B cell (primary cell): ENCODE data around the gene GNLY. TPM values are rescaled to one million over a fixed set of nuclear protein-coding genes. Genes with fewer than 3 reads are reported as not detected.

Experiments used
- ATAC-seq: fragments of 200-7000 bp; cut with Tn5 transposase; one replicate; pipeline ENCODE4 v1.10.0; 2021; ENCODE audit warnings: low read depth, mild to moderate bottlenecking, moderate number of reproducible peaks, moderate library complexity
- CTCF ChIA-PET: fragments of 350-600 bp; sonication (Branson Sonifier 250); formaldehyde crosslinking; loops from one replicate; lab custom pipeline; 2021; ENCODE audit warnings: antibody characterized with exemption, inconsistent platforms; lab: Charles Lee
- POLR2A ChIA-PET: fragments of 350-600 bp; sonication (Branson Sonifier 250); formaldehyde crosslinking; loops from one replicate; lab custom pipeline; 2021; ENCODE audit warnings: antibody characterized with exemption; lab: Charles Lee
- DNase-seq: peaks from one replicate; pipeline ENCODE4 v3.0.0; 2013
- H2AFZ ChIP-seq: 2 replicates; pipeline ENCODE4 v1.6.1; 2012; ENCODE audit warnings: mild to moderate bottlenecking, low read depth, low read length; ENCODE audit not compliant: insufficient read depth, poor library complexity, severe bottlenecking
- H3K27ac ChIP-seq, 2 donors: 1 replicate in 1 of 2; 2 replicates in 1 of 2; pipeline ENCODE4 v1.5.1; 2012 to 2013; ENCODE audit warnings: low read length in 2 of 2, mild to moderate bottlenecking in 2 of 2, moderate library complexity in 1 of 2
- H3K27me3 ChIP-seq, 4 experiments: fragments of 200-600 bp in 1 of 4; sonication (generic) in 1 of 4; replicated peaks in 1 of 4; 1 replicate in 2 of 4; 2 replicates in 2 of 4; pipeline versions ENCODE4 v1.6.1 to v1.7.0; 2013 to 2016; ENCODE audit warnings: low read length in 3 of 4, mild to moderate bottlenecking in 2 of 4, mixed read lengths in 1 of 4, moderate library complexity in 1 of 4; ENCODE audit not compliant: insufficient read depth in 4 of 4, control insufficient read depth in 3 of 4; ENCODE audit errors: control extremely low read depth in 1 of 4
- H3K36me3 ChIP-seq, 2 experiments: replicated peaks in 1 of 2; 1 replicate in 1 of 2; 2 replicates in 1 of 2; pipeline versions ENCODE4 v1.6.1 to v1.7.1; 2013; ENCODE audit warnings: low read length in 1 of 2; ENCODE audit not compliant: insufficient read depth in 2 of 2, control insufficient read depth in 1 of 2; ENCODE audit errors: control extremely low read depth in 1 of 2, extremely low read depth in 1 of 2
- H3K4me1 ChIP-seq, 2 donors: fragments of 200-600 bp in 1 of 2; sonication (generic) in 1 of 2; 1 replicate in 1 of 2; 2 replicates in 1 of 2; pipeline versions ENCODE4 v1.5.1 to v1.6.1; 2013 to 2017; ENCODE audit warnings: low read length in 2 of 2; ENCODE audit not compliant: control insufficient read depth in 2 of 2, insufficient read depth in 2 of 2
- H3K4me2 ChIP-seq: replicated peaks from 2 replicates; pipeline ENCODE3; 2012; ENCODE audit warnings: mild to moderate bottlenecking, low read depth, low read length; ENCODE audit not compliant: poor library complexity, severe bottlenecking
- H3K4me3 ChIP-seq, 5 experiments: fragments of 200-600 bp in 1 of 5; sonication (generic) in 1 of 5; 1 replicate in 3 of 5; 2 replicates in 2 of 5; pipeline versions ENCODE4 v1.5.1 to v1.7.0; 2011 to 2016; ENCODE audit warnings: low read length in 4 of 5, mild to moderate bottlenecking in 4 of 5, low read depth in 2 of 5, control low read depth in 1 of 5, moderate library complexity in 1 of 5; ENCODE audit not compliant: insufficient read depth in 1 of 5; ENCODE audit errors: control extremely low read depth in 1 of 5, extremely low read depth in 1 of 5
- H3K79me2 ChIP-seq: fragments of 200-600 bp; sonication (generic); one replicate; pipeline ENCODE4 v1.6.0; 2016; ENCODE audit warnings: low read length; ENCODE audit not compliant: control insufficient read depth, insufficient read depth
- H3K9ac ChIP-seq: fragments of 200-600 bp; sonication (generic); 2 replicates; pipeline ENCODE4 v1.6.1; 2017; ENCODE audit warnings: mild to moderate bottlenecking, low read length, moderate library complexity
- H3K9me3 ChIP-seq, 3 donors: one replicate each; pipeline versions ENCODE4 v1.6.1 to v1.7.1; 2013; ENCODE audit warnings: low read length in 2 of 3; ENCODE audit not compliant: control insufficient read depth in 2 of 3, insufficient read depth in 1 of 3; ENCODE audit errors: control extremely low read depth in 1 of 3
- H4K20me1 ChIP-seq: 2 replicates; pipeline ENCODE4 v1.6.0; 2012; ENCODE audit warnings: mild to moderate bottlenecking, low read length; ENCODE audit not compliant: insufficient read depth, control insufficient read depth, poor library complexity, severe bottlenecking
- H3K27ac Mint-ChIP-seq: one replicate; pipeline ENCODE4 v1.8.0; 2021; ENCODE audit warnings: mixed read lengths
- H3K27me3 Mint-ChIP-seq: one replicate; pipeline ENCODE4 v1.8.0; 2021; ENCODE audit warnings: mixed read lengths
- H3K4me1 Mint-ChIP-seq: one replicate; pipeline ENCODE4 v1.8.0; 2021; ENCODE audit warnings: mixed read lengths
- H3K4me3 Mint-ChIP-seq: one replicate; pipeline ENCODE4 v1.8.0; 2021; ENCODE audit warnings: mixed read lengths
- H3K9me3 Mint-ChIP-seq: one replicate; pipeline ENCODE4 v1.8.0; 2022; ENCODE audit warnings: mixed read lengths; ENCODE audit not compliant: insufficient read depth
- EZH2 ChIP-seq: IDR thresholded peaks from 2 replicates; pipeline ENCODE4 v1.6.1; 2012; ENCODE audit warnings: borderline replicate concordance, low read depth, mild to moderate bottlenecking, moderate library complexity, low read length; ENCODE audit not compliant: insufficient read depth, poor library complexity, severe bottlenecking
- WGBS: methylation state at CpG from one replicate; pipeline ENCODE4 v1.1.5; 2013; ENCODE audit warnings: missing lambda C conversion rate; ENCODE audit not compliant: insufficient coverage; 5-methylcytosine and 5-hydroxymethylcytosine counted together
- intact Hi-C: fragments of 100-400 bp; cut with micrococcal nuclease; formaldehyde crosslinking; loops from one replicate; pipeline ENCODE4 v1.10.0; 2022
- polyA plus RNA-seq: library from polyadenylated mRNA; depleted of rRNA; stranded (reverse); fragments of >200 nt; gene quantifications from 2 replicates; pipeline ENCODE4 v1.2.3, GENCODE V29; 2012
- total RNA-seq, 2 donors: library from RNA; stranded (reverse); fragments of 120-200 nt in 1 of 2; gene quantifications; 1 replicate in 1 of 2; 2 replicates in 1 of 2; pipeline versions ENCODE4 v1.2.3 to v1.2.4, GENCODE V29; 2013 to 2022
- TF ChIP-seq, protein P1 (sequence below): fragments of 200-600 bp; IDR thresholded peaks from one replicate; pipeline ENCODE4 v1.8.0; 2022; ENCODE audit warnings: antibody characterized with exemption, mild to moderate bottlenecking

The GNLY gene
- total and polyA plus RNA-seq, 2 donors (not counting 1 experiment from before 2014, with no cell fraction given) = 3.9 to 4.2 TPM

DNA sequence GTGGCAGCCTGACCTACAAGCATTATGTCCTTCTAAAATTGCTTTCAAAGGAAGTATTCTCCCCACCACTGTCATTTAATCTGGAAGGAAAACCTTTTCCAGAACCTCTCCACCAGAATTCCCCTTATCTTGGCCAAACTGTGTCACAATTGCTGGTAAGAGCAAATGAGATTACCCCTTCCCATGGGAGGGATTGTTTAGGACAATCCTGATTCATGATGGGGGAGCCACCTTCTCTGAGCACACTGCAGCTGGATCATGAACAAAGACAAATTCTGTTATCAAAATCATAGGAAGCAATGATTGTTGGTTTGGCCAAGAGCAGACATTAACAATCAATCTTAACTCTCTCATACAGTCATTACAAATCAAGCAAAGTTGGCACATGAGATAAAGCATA lies 41.5 kb downstream of the GNLY start:
- Mint-ChIP-seq H3K9me3 (no peaks in the 10 kb centered on the region), H3K4me3 (no peak overlapping the region), H3K4me1 (no peaks in the 10 kb centered on the region), H3K27ac (no peak overlapping the region), H3K27me3 (peaks cover 29% of the 10 kb centered on the region)
- Histone ChIP-seq H3K79me2 (no peaks in the 10 kb centered on the region), H3K4me1 (no peaks in the 10 kb centered on the region), H4K20me1 (no peaks in the 10 kb centered on the region), H3K27ac (no peak overlapping the region), H3K4me2 (no peak overlapping the region), H2AFZ (no peak overlapping the region), H3K9me3 (no peaks in the 10 kb centered on the region), H3K36me3 (no peaks in the 10 kb centered on the region), H3K27me3 (peaks cover 0 to 11% (median 3%) of the 10 kb centered on the region in 4 experiments), H3K4me3 (no peak overlapping the region), H3K9ac (no peak overlapping the region)
- CTCF ChIA-PET = interaction anchor here (0.7 to 5.8 kb wide), 3 partner anchors 14 to 259 kb away, joined by 3 to 35 read pairs (median 4); no protein-coding TSS in a partner anchor
- POLR2A ChIA-PET = no interaction called here
- TF ChIP-seq, protein P1, sequence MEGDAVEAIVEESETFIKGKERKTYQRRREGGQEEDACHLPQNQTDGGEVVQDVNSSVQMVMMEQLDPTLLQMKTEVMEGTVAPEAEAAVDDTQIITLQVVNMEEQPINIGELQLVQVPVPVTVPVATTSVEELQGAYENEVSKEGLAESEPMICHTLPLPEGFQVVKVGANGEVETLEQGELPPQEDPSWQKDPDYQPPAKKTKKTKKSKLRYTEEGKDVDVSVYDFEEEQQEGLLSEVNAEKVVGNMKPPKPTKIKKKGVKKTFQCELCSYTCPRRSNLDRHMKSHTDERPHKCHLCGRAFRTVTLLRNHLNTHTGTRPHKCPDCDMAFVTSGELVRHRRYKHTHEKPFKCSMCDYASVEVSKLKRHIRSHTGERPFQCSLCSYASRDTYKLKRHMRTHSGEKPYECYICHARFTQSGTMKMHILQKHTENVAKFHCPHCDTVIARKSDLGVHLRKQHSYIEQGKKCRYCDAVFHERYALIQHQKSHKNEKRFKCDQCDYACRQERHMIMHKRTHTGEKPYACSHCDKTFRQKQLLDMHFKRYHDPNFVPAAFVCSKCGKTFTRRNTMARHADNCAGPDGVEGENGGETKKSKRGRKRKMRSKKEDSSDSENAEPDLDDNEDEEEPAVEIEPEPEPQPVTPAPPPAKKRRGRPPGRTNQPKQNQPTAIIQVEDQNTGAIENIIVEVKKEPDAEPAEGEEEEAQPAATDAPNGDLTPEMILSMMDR = no peak
- no peak for TF ChIP-seq EZH2
- DNase-seq (no peak), ATAC-seq (no peak)
- intact Hi-C loops = no loop called here

DNA sequence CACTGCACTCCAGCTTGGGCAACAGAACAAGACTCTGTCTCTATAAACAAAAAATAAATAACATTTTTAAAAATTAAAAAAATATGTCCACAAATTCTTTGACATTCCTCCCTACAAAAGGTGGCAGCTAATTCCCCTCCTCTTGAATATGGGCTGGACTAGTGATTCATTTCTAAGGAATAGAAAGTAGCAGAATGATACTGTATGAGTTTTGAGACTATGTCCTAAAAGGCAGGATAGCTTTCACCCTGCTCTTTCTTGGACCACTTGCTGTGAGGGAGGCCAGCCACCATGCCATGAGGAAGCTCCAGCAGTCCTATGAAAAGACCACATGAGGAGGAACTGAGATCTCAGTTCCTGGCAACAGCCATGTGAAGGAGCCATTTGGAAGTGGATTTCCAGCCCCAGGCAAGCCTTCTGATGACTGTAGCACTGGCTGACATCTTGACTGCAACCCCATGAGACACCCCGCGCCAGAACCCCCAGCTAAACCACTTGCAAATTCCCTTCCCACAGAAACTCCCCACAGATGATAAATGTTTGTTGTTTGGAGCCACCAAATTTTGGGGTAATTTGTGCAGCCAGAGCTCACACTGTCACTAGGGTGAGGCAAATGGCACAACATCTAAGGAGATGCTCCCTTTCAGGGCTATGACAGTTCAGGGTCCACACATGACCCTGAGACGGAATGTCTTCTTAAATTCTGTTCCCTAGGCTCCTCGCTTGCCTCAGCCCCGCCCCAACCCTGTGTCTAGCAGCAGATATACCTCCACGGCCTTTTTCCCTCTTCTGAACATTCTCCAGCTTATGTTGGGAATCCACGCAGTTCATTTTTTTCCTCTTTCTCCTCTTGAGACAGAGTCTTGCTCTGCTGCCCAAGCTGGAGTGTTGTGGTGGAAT lies 42.5 kb downstream of the GNLY start:
- H3K27me3 Mint-ChIP-seq = peaks cover 35% of the 10 kb centered on the region
- CTCF ChIA-PET = interaction anchor here (1.3 to 5.8 kb wide), 3 partner anchors 8 to 77 kb away, joined by 4 to 35 read pairs (median 10); no protein-coding TSS in a partner anchor
- Histone ChIP-seq H2AFZ (no peak overlapping the region), H3K27me3 (peaks cover 0 to 13% (median 4%) of the 10 kb centered on the region in 4 experiments), H3K4me2 (no peak overlapping the region), H3K9me3 (no peaks in the 10 kb centered on the region), H3K27ac (no peak overlapping the region), H3K79me2 (no peaks in the 10 kb centered on the region), H3K4me1 (no peaks in the 10 kb centered on the region), H3K4me3 (no peak overlapping the region), H3K9ac (no peak overlapping the region), H3K36me3 (no peaks in the 10 kb centered on the region), H4K20me1 (no peaks in the 10 kb centered on the region)
- no peaks in the 10 kb centered on the region for H3K9me3 Mint-ChIP-seq
- no peak for DNase-seq
- TF ChIP-seq, protein P1 = no peak
- TF ChIP-seq EZH2 = no peak
- WGBS = 60% methylated on average over 1 of the region's 7 CpGs
- ATAC-seq = no peak
- no peaks in the 10 kb centered on the region for H3K4me1 Mint-ChIP-seq
- POLR2A ChIA-PET = interaction anchor here (0.7 kb wide), 1 partner anchor 372 kb away, joined by 7 read pairs; no protein-coding TSS in a partner anchor
- intact Hi-C loops = no loop called here
- H3K4me3 Mint-ChIP-seq = no peak overlapping the region
- no peak overlapping the region for H3K27ac Mint-ChIP-seq
